ENCODE measurements around the gene PCDH8. TPM values are rescaled to one million over a fixed set of nuclear protein-coding genes. Genes with fewer than 3 reads are reported as not detected.

PCDH8 gene
- total and polyA plus RNA-seq, 10 of the 15 experiments (the other 5 are each of a cell fraction or from before 2014, with no cell fraction given), result 0.03 to 0.86 (median 0.45) TPM; not detected in 1

- H3K27me3 ChIP-seq (replicated peaks in 1 of 2; ENCODE audit: control insufficient read depth in 2 of 2, insufficient read depth in 2 of 2, low read length in 1 of 2), result no peaks in the 10 kb centered on the region
- in situ Hi-C loops (cut with MboI), result no loop called here
- H3K9me3 ChIP-seq (replicated peaks; ENCODE audit: control insufficient read depth, insufficient read depth, low read length), result peaks cover 1% of the 10 kb centered on the region; the same call in 1 of the 3 replicates
- no peak overlapping the region for H3K4me2 ChIP-seq (ENCODE audit: control insufficient read depth, insufficient read depth)
- POLR2A ChIA-PET, result no interaction called here
- no peak overlapping the region for H3K27ac ChIP-seq (ENCODE audit: control insufficient read depth, insufficient read depth)
- no peak overlapping the region for H3K9ac ChIP-seq (ENCODE audit: control insufficient read depth, insufficient read depth, low read length)
- H3K4me1 ChIP-seq (ENCODE audit: control insufficient read depth, insufficient read depth, low read length), result peaks cover 4% of the 10 kb centered on the region; the same call in 1 of the 2 replicates
- SMC1A ChIA-PET (ENCODE audit: uncharacterized antibody, unreplicated experiment), result interaction anchor here (1.2 to 1.6 kb wide), 4 partner anchors 83 to 153 kb away, joined by 3 to 7 read pairs (median 6); no protein-coding TSS in a partner anchor
- H3K36me3 ChIP-seq (ENCODE audit: control insufficient read depth in 2 of 2, insufficient read depth in 2 of 2, low read length in 1 of 2), result no peaks in the 10 kb centered on the region
- RAD21 ChIA-PET (ENCODE audit: unreplicated experiment), result interaction anchor here (0.9 to 2.2 kb wide), 2 partner anchors 90 to 150 kb away, joined by 3 to 9 read pairs; no protein-coding TSS in a partner anchor
- FAIRE-seq (no peak), DNase-seq (ENCODE audit: low read depth, low spot score) (no peak), ATAC-seq (no peak)
- TF ChIP-seq MLLT1 (IDR thresholded peaks at IDR 0.05) (no peak), SMAD5 (IDR thresholded peaks at IDR 0.05; ENCODE audit: low read depth) (no peak), NFIC (IDR thresholded peaks at IDR 0.05; ENCODE audit: low read depth, low read length) (no peak), POLR2A (IDR thresholded peaks at IDR 0.05; ENCODE audit: low read depth, low read length) (no peak), FOXM1 (IDR thresholded peaks at IDR 0.05; ENCODE audit: low read depth, low read length) (no peak), PML (IDR thresholded peaks at IDR 0.05; ENCODE audit: low read length) (no peak), IRF3 (IDR thresholded peaks at IDR 0.05) (no peak), RCOR1 (conservative IDR thresholded peaks at IDR 0.05; ENCODE audit: low read depth, low read length) (no peak), SRF (IDR thresholded peaks at IDR 0.05; ENCODE audit: low read depth in 2 of 2, low read length in 2 of 2) (no peak)
- no peaks in the 10 kb centered on the region for H4K20me1 ChIP-seq (ENCODE audit: control insufficient read depth, insufficient read depth)
- intact Hi-C loops (cut with micrococcal nuclease; ENCODE audit: unreplicated experiment), result no loop called here
- WGBS (ENCODE audit: insufficient coverage, insufficient replicate concordance, low lambda C conversion rate, missing lambda C conversion rate), result 71% methylated on average over 23 of the region's 26 CpGs
- no peaks in the 10 kb centered on the region for H3K79me2 ChIP-seq (ENCODE audit: control insufficient read depth, insufficient read depth, low read length)
- H3K4me3 ChIP-seq, result no peak overlapping the region
- BruUV-seq (replicated peaks), result no TSS peak
- H2AFZ ChIP-seq (ENCODE audit: control insufficient read depth, low read depth, low read length), result no peak overlapping the region
- CTCF ChIA-PET, result interaction anchor here (2.2 kb wide), 1 partner anchor 153 kb away, joined by 13 read pairs; no protein-coding TSS in a partner anchor
Measured at GRCh38 chr13:52815330-52815729, 33.1 kb downstream of the PCDH8 start.

All from GM12878 (cell line).